ENCODE results near the gene FRYL. TPM values are rescaled to one million over a fixed set of nuclear protein-coding genes. Genes with fewer than 3 reads are reported as not detected.

Gene FRYL
- total RNA-seq, 1 experiment from 2014 or later = 45.8 TPM

- Mint-ChIP-seq H3K4me3 (ENCODE audit: low read depth, unreplicated experiment) (no peak overlapping the region), H3K4me1 (ENCODE audit: low read depth, unreplicated experiment) (no peaks in the 10 kb centered on the region), H3K27ac (ENCODE audit: unreplicated experiment) (no peak overlapping the region), H3K9me3 (ENCODE audit: low read depth, unreplicated experiment) (no peaks in the 10 kb centered on the region), H3K36me3 (ENCODE audit: insufficient read depth, unreplicated experiment) (peaks cover 9% of the 10 kb centered on the region), H3K27me3 (ENCODE audit: unreplicated experiment) (no peaks in the 10 kb centered on the region)
- no peak for DNase-seq
- CTCF ChIA-PET = no interaction called here
- TF ChIP-seq, protein P1, sequence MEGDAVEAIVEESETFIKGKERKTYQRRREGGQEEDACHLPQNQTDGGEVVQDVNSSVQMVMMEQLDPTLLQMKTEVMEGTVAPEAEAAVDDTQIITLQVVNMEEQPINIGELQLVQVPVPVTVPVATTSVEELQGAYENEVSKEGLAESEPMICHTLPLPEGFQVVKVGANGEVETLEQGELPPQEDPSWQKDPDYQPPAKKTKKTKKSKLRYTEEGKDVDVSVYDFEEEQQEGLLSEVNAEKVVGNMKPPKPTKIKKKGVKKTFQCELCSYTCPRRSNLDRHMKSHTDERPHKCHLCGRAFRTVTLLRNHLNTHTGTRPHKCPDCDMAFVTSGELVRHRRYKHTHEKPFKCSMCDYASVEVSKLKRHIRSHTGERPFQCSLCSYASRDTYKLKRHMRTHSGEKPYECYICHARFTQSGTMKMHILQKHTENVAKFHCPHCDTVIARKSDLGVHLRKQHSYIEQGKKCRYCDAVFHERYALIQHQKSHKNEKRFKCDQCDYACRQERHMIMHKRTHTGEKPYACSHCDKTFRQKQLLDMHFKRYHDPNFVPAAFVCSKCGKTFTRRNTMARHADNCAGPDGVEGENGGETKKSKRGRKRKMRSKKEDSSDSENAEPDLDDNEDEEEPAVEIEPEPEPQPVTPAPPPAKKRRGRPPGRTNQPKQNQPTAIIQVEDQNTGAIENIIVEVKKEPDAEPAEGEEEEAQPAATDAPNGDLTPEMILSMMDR (IDR thresholded peaks at IDR 0.05; ENCODE audit: unreplicated experiment) = no peak
- intact Hi-C loops (cut with micrococcal nuclease; ENCODE audit: unreplicated experiment) = no loop called here
- no TSS peak for BruUV-seq (replicated peaks)
Observed at GRCh38 chr4:48564151-48564550, 215.9 kb downstream of the FRYL start.

GRCh38 chr4:48558819-48559218 lies 221.3 kb downstream of the FRYL start:
- H3K4me1 Mint-ChIP-seq (ENCODE audit: low read depth, unreplicated experiment) = no peaks in the 10 kb centered on the region
- intact Hi-C loops (cut with micrococcal nuclease; ENCODE audit: unreplicated experiment) = no loop called here
- no peaks in the 10 kb centered on the region for H3K9me3 Mint-ChIP-seq (ENCODE audit: low read depth, unreplicated experiment)
- TF ChIP-seq, protein P1 (IDR thresholded peaks at IDR 0.05; ENCODE audit: unreplicated experiment) = no peak
- H3K4me3 Mint-ChIP-seq (ENCODE audit: low read depth, unreplicated experiment) = no peak overlapping the region
- DNase-seq = no peak
- CTCF ChIA-PET = no interaction called here
- no peak overlapping the region for H3K27ac Mint-ChIP-seq (ENCODE audit: unreplicated experiment)
- BruUV-seq (replicated peaks) = no TSS peak
- H3K36me3 Mint-ChIP-seq (ENCODE audit: insufficient read depth, unreplicated experiment) = peaks cover 25% of the 10 kb centered on the region
- H3K27me3 Mint-ChIP-seq (ENCODE audit: unreplicated experiment) = no peaks in the 10 kb centered on the region

DNA sequence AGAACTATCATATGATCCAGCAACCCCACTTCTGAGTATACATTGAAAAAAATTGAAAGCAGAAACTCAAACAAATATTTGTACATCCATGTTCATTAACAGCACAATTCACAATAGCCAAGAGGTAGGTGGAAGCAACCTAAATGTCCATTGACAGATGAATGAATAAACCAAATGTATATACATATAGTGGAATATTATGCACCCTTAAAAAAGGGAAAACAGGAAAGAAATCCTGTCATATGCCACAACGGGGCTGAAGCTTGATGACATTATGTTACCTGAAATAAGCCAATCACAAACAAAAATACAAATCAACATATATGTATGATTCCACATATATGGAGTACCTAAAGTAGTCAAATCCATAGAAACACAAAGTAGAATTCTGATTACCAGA lies 222.1 kb downstream of the FRYL start:
- CTCF ChIA-PET = no interaction called here
- H3K9me3 Mint-ChIP-seq (ENCODE audit: low read depth, unreplicated experiment) = no peaks in the 10 kb centered on the region
- no peak overlapping the region for H3K4me3 Mint-ChIP-seq (ENCODE audit: low read depth, unreplicated experiment)
- intact Hi-C loops (cut with micrococcal nuclease; ENCODE audit: unreplicated experiment) = no loop called here
- no peak overlapping the region for H3K27ac Mint-ChIP-seq (ENCODE audit: unreplicated experiment)
- H3K4me1 Mint-ChIP-seq (ENCODE audit: low read depth, unreplicated experiment) = no peaks in the 10 kb centered on the region
- no peak for DNase-seq
- TF ChIP-seq, protein P1 (IDR thresholded peaks at IDR 0.05; ENCODE audit: unreplicated experiment) = no peak
- H3K27me3 Mint-ChIP-seq (ENCODE audit: unreplicated experiment) = no peaks in the 10 kb centered on the region
- peaks cover 25% of the 10 kb centered on the region for H3K36me3 Mint-ChIP-seq (ENCODE audit: insufficient read depth, unreplicated experiment)
- no TSS peak for BruUV-seq (replicated peaks)

- intact Hi-C loops (cut with micrococcal nuclease; ENCODE audit: unreplicated experiment) = no loop called here
- CTCF ChIA-PET = no interaction called here
- Mint-ChIP-seq H3K27me3 (ENCODE audit: unreplicated experiment) (no peaks in the 10 kb centered on the region), H3K36me3 (ENCODE audit: insufficient read depth, unreplicated experiment) (peaks cover 25% of the 10 kb centered on the region), H3K9me3 (ENCODE audit: low read depth, unreplicated experiment) (no peaks in the 10 kb centered on the region), H3K27ac (ENCODE audit: unreplicated experiment) (no peak overlapping the region), H3K4me1 (ENCODE audit: low read depth, unreplicated experiment) (no peaks in the 10 kb centered on the region), H3K4me3 (ENCODE audit: low read depth, unreplicated experiment) (no peak overlapping the region)
- no TSS peak for BruUV-seq (replicated peaks)
- DNase-seq = no peak
- TF ChIP-seq, protein P1 (IDR thresholded peaks at IDR 0.05; ENCODE audit: unreplicated experiment) = no peak
Observed at GRCh38 chr4:48557478-48557877, 222.6 kb downstream of the FRYL start.

DNA sequence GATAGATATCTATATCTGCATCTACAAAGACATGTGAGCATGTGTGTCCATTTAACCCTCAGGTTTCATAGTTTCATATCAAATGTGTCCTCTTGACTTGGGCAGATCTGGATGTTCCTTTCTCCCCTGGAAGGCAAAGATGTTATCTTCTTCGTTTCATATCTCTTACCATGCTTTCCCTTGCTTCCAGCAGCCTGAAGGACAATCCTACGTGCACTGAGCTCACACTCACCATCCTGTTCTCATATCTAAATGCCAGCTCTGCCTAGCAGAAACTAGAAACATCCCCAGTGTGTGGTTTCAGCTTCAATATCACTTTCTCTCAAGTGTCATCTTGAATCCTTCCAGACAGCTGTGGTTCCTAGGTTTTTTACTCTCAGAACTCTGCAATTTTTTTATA lies 223.8 kb downstream of the FRYL start:
- no peak for DNase-seq
- no peaks in the 10 kb centered on the region for H3K4me1 Mint-ChIP-seq (ENCODE audit: low read depth, unreplicated experiment)
- no peak overlapping the region for H3K4me3 Mint-ChIP-seq (ENCODE audit: low read depth, unreplicated experiment)
- H3K9me3 Mint-ChIP-seq (ENCODE audit: low read depth, unreplicated experiment) = no peaks in the 10 kb centered on the region
- intact Hi-C loops (cut with micrococcal nuclease; ENCODE audit: unreplicated experiment) = no loop called here
- H3K36me3 Mint-ChIP-seq (ENCODE audit: insufficient read depth, unreplicated experiment) = peaks cover 25% of the 10 kb centered on the region
- BruUV-seq (replicated peaks) = no TSS peak
- no peak overlapping the region for H3K27ac Mint-ChIP-seq (ENCODE audit: unreplicated experiment)
- TF ChIP-seq, protein P1 (IDR thresholded peaks at IDR 0.05; ENCODE audit: unreplicated experiment) = no peak
- H3K27me3 Mint-ChIP-seq (ENCODE audit: unreplicated experiment) = no peaks in the 10 kb centered on the region
- CTCF ChIA-PET = no interaction called here

All from Calu3 (cell line).